ENCODE measurements around the gene KASH5. TPM values are rescaled to one million over a fixed set of nuclear protein-coding genes. Genes with fewer than 3 reads are reported as not detected.

KASH5 gene
- total and polyA plus RNA-seq, 2 of the 8 experiments (the other 6 are each of a cell fraction or from before 2014, with no cell fraction given): 0.05 to 0.19 TPM

- TF ChIP-seq CEBPB (IDR thresholded peaks at IDR 0.05; ENCODE audit: low read depth, low read length): no peak
- peak; percentile 42 for TF ChIP-seq MAX (IDR thresholded peaks at IDR 0.05)
- peak; percentile 79 for TF ChIP-seq SP4 (IDR thresholded peaks at IDR 0.05; ENCODE audit: low read length)
- TF ChIP-seq ZNF274 (IDR thresholded peaks at IDR 0.05; ENCODE audit: borderline replicate concordance, extremely low read depth, low read length): no peak
Measured at GRCh38 chr19:49361438-49362047, 26.5 kb upstream of the KASH5 start (continued).
